WTC11 (cell line): Measurements from ENCODE around the gene SH3GL3. TPM values are rescaled to one million over a fixed set of nuclear protein-coding genes. Genes with fewer than 3 reads are reported as not detected.

Experiments used
- ATAC-seq: fragments of 200-7000 bp; cut with Tn5 transposase; 2 replicates; pipeline ENCODE4 v1.10.0; 2021; ENCODE audit warnings: mild to moderate bottlenecking, moderate library complexity
- CTCF ChIA-PET: fragments of 300-600 bp; sonication (Branson Sonifier 250); formaldehyde crosslinking; loops from one replicate; lab custom pipeline; 2021; ENCODE audit warnings: antibody characterized with exemption; lab: Charles Lee
- POLR2A ChIA-PET: fragments of 350-600 bp; sonication (Branson Sonifier 250); formaldehyde crosslinking; loops from one replicate; lab custom pipeline; 2021; ENCODE audit warnings: antibody characterized with exemption; lab: Charles Lee
- DNase-seq: peaks from one replicate; pipeline ENCODE4 v3.0.0; 2021; ENCODE audit warnings: low spot score
- H3K27ac Mint-ChIP-seq: 2 replicates; pipeline ENCODE4 v1.8.0; 2021; ENCODE audit warnings: mixed read lengths
- H3K27me3 Mint-ChIP-seq: 2 replicates; pipeline ENCODE4 v1.8.0; 2021; ENCODE audit warnings: low read depth, mild to moderate bottlenecking, moderate library complexity, mixed read lengths
- H3K36me3 Mint-ChIP-seq: 2 replicates; pipeline ENCODE4 v1.8.0; 2021; ENCODE audit warnings: mixed read lengths
- H3K4me1 Mint-ChIP-seq: 2 replicates; pipeline ENCODE4 v1.8.0; 2022; ENCODE audit warnings: mixed read lengths
- H3K4me3 Mint-ChIP-seq: 2 replicates; pipeline ENCODE4 v1.8.0; 2021; ENCODE audit warnings: mild to moderate bottlenecking, moderate library complexity, mixed read lengths
- H3K9me3 Mint-ChIP-seq: 2 replicates; pipeline ENCODE4 v1.8.0; 2021; ENCODE audit warnings: mixed read lengths
- AR ChIP-seq: fragments of 250-450 bp; sonication (Bioruptor Pico); IDR thresholded peaks from 2 replicates; pipeline ENCODE4 v1.9.0; 2021; ENCODE audit warnings: mild to moderate bottlenecking
- ELF4 ChIP-seq: sonication (generic); formaldehyde crosslinking; IDR thresholded peaks from 2 replicates; pipeline ENCODE4 v1.8.1; 2022; ENCODE audit warnings: low read depth, mild to moderate bottlenecking, moderate library complexity, missing genetic modification reagents
- ERG ChIP-seq: fragments of 250-450 bp; sonication (Bioruptor Pico); IDR thresholded peaks from 2 replicates; pipeline ENCODE4 v1.8.0; 2021; ENCODE audit warnings: mild to moderate bottlenecking
- JAZF1 ChIP-seq: fragments of 250-450 bp; sonication (Bioruptor Pico); IDR thresholded peaks from 2 replicates; pipeline ENCODE4 v1.9.0; 2021; ENCODE audit warnings: moderate library complexity, mild to moderate bottlenecking, inconsistent platforms
- MLX ChIP-seq: sonication (generic); formaldehyde crosslinking; IDR thresholded peaks from 2 replicates; pipeline ENCODE4 v1.8.1; 2023; ENCODE audit warnings: mild to moderate bottlenecking, missing genetic modification reagents, moderate library complexity
- PREB ChIP-seq: sonication (generic); formaldehyde crosslinking; IDR thresholded peaks from 2 replicates; pipeline ENCODE4 v1.8.1; 2022; ENCODE audit warnings: mild to moderate bottlenecking, missing genetic modification reagents, moderate library complexity, borderline replicate concordance
- SOX15 ChIP-seq: fragments of 250-450 bp; sonication (Bioruptor Pico); IDR thresholded peaks from 2 replicates; pipeline ENCODE4 v1.9.0; 2021; ENCODE audit warnings: mild to moderate bottlenecking
- TCF7 ChIP-seq: sonication (generic); formaldehyde crosslinking; IDR thresholded peaks from 2 replicates; pipeline ENCODE4 v1.8.0; 2022; ENCODE audit warnings: mild to moderate bottlenecking, low read depth, missing genetic modification reagents, moderate library complexity
- TP53 ChIP-seq: sonication (generic); formaldehyde crosslinking; IDR thresholded peaks from 2 replicates; pipeline ENCODE4 v1.8.1; 2023; ENCODE audit warnings: mild to moderate bottlenecking, missing genetic modification reagents
- USF1 ChIP-seq: sonication (generic); formaldehyde crosslinking; IDR thresholded peaks from 2 replicates; pipeline ENCODE4 v1.8.0; 2022; ENCODE audit warnings: mild to moderate bottlenecking, missing genetic modification reagents
- ZNF138 ChIP-seq: sonication (generic); formaldehyde crosslinking; conservative IDR thresholded peaks from 2 replicates; pipeline ENCODE4 v1.8.1; 2022; ENCODE audit warnings: mild to moderate bottlenecking, moderate library complexity, missing genetic modification reagents
- ZNF512 ChIP-seq: sonication (generic); formaldehyde crosslinking; IDR thresholded peaks from 2 replicates; pipeline ENCODE4 v1.8.1; 2022; ENCODE audit warnings: missing genetic modification reagents, borderline replicate concordance
- total RNA-seq: library from RNA; stranded (reverse); gene quantifications from 3 replicates; pipeline ENCODE4 v1.2.3, GENCODE V29; 2021
- TF ChIP-seq, protein P1 (sequence below): sonication (generic); formaldehyde crosslinking; IDR thresholded peaks from 2 replicates; pipeline ENCODE4 v1.8.1; 2023; ENCODE audit warnings: mild to moderate bottlenecking, missing genetic modification reagents, borderline replicate concordance
- TF ChIP-seq, protein P2 (sequence below): fragments of 250-450 bp; sonication (Bioruptor Pico); IDR thresholded peaks from 2 replicates; pipeline ENCODE4 v1.9.0; 2021; ENCODE audit warnings: mild to moderate bottlenecking

SH3GL3 gene
- total RNA-seq, 1 experiment from 2014 or later, result 9.2 TPM

DNA sequence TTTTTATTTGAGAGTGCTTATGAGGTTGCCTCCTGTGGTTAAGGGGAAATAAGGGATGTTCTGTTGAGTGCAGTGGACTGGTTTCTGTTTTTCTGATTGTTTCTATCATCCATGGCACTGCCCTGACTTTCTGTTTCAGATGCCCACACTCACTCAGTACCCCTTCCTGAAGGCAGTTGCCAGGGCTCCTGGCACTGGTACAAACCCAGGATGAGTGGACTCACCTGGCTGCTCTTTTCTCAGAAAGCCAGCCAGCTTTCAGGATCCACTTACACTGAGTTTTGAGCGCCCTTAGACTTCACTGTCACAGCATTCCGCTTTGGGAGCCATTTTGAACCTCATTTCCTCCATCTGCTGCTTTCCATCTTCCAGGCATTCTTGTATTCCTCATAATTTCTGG lies 150.9 kb downstream of the SH3GL3 start (continued):
- TF ChIP-seq, protein P1, sequence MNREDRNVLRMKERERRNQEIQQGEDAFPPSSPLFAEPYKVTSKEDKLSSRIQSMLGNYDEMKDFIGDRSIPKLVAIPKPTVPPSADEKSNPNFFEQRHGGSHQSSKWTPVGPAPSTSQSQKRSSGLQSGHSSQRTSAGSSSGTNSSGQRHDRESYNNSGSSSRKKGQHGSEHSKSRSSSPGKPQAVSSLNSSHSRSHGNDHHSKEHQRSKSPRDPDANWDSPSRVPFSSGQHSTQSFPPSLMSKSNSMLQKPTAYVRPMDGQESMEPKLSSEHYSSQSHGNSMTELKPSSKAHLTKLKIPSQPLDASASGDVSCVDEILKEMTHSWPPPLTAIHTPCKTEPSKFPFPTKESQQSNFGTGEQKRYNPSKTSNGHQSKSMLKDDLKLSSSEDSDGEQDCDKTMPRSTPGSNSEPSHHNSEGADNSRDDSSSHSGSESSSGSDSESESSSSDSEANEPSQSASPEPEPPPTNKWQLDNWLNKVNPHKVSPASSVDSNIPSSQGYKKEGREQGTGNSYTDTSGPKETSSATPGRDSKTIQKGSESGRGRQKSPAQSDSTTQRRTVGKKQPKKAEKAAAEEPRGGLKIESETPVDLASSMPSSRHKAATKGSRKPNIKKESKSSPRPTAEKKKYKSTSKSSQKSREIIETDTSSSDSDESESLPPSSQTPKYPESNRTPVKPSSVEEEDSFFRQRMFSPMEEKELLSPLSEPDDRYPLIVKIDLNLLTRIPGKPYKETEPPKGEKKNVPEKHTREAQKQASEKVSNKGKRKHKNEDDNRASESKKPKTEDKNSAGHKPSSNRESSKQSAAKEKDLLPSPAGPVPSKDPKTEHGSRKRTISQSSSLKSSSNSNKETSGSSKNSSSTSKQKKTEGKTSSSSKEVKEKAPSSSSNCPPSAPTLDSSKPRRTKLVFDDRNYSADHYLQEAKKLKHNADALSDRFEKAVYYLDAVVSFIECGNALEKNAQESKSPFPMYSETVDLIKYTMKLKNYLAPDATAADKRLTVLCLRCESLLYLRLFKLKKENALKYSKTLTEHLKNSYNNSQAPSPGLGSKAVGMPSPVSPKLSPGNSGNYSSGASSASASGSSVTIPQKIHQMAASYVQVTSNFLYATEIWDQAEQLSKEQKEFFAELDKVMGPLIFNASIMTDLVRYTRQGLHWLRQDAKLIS, result no peak
- no peak for TF ChIP-seq ZNF138
- TF ChIP-seq TCF7, result no peak
- no peak for TF ChIP-seq AR
- no peak for TF ChIP-seq TP53 (CRISPR knock-in tag)
- no peak for TF ChIP-seq USF1 (CRISPR knock-in tag)
- TF ChIP-seq ELF4 (CRISPR knock-in tag), result no peak
- no peak for TF ChIP-seq ZNF512 (CRISPR knock-in tag)
- TF ChIP-seq, all 79 proteins: peak for 0

GRCh38 chr15:83602021-83602420 lies 154.9 kb downstream of the SH3GL3 start:
- peaks cover 34% of the 10 kb centered on the region for H3K9me3 Mint-ChIP-seq
- DNase-seq (no peak), ATAC-seq (no peak)
- POLR2A ChIA-PET, result no interaction called here
- CTCF ChIA-PET, result no interaction called here
- TF ChIP-seq SOX15 (no peak), PREB (no peak), JAZF1 (CRISPR knock-in tag) (no peak), MLX (no peak), ERG (CRISPR knock-in tag) (no peak)
- TF ChIP-seq, protein P2, sequence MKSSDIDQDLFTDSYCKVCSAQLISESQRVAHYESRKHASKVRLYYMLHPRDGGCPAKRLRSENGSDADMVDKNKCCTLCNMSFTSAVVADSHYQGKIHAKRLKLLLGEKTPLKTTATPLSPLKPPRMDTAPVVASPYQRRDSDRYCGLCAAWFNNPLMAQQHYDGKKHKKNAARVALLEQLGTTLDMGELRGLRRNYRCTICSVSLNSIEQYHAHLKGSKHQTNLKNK (CRISPR knock-in tag), result no peak
- H3K4me3 Mint-ChIP-seq, result no peak overlapping the region
- no peaks in the 10 kb centered on the region; the same call in 1 of the 2 replicates for H3K27me3 Mint-ChIP-seq
- no peaks in the 10 kb centered on the region for H3K4me1 Mint-ChIP-seq
- no peak overlapping the region for H3K27ac Mint-ChIP-seq
- H3K36me3 Mint-ChIP-seq, result peaks cover 26% of the 10 kb centered on the region
